Hepatocyte (in vitro differentiated cells): ENCODE data around the gene SLC25A48. TPM values are rescaled to one million over a fixed set of nuclear protein-coding genes. Genes with fewer than 3 reads are reported as not detected.

Experiments used
- DNase-seq: peaks from one replicate; pipeline ENCODE4 v3.0.0-alpha.2; 2016; ENCODE audit warnings: low spot score
- H2AFZ ChIP-seq: fragments of 200-600 bp; sonication (generic); 2 replicates; pipeline ENCODE4 v1.6.0; 2016; ENCODE audit warnings: antibody characterized with exemption, mild to moderate bottlenecking
- H3K27ac ChIP-seq: fragments of 200-600 bp; sonication (generic); 2 replicates; pipeline ENCODE4 v1.5.1; 2016; ENCODE audit warnings: mild to moderate bottlenecking
- H3K27me3 ChIP-seq: fragments of 200-600 bp; sonication (generic); 2 replicates; pipeline ENCODE4 v1.6.1; 2016
- H3K36me3 ChIP-seq: fragments of 200-600 bp; sonication (generic); replicated peaks from 2 replicates; pipeline ENCODE4 v1.5.1; 2016; ENCODE audit warnings: low read depth; ENCODE audit not compliant: insufficient read depth
- H3K4me1 ChIP-seq: fragments of 200-600 bp; sonication (generic); 2 replicates; pipeline ENCODE4 v1.5.1; 2016; ENCODE audit warnings: mild to moderate bottlenecking, moderate library complexity; ENCODE audit not compliant: insufficient read depth
- H3K4me2 ChIP-seq: fragments of 200-600 bp; sonication (generic); 2 replicates; pipeline ENCODE4 v1.6.0; 2016
- H3K4me3 ChIP-seq: fragments of 200-600 bp; sonication (generic); 2 replicates; pipeline ENCODE4 v1.5.1; 2016; ENCODE audit warnings: mild to moderate bottlenecking
- H3K79me2 ChIP-seq: fragments of 200-600 bp; sonication (generic); 2 replicates; pipeline ENCODE4 v1.6.0; 2017; ENCODE audit warnings: mild to moderate bottlenecking
- H3K9me2 ChIP-seq: fragments of 200-600 bp; sonication (generic); replicated peaks from 2 replicates; pipeline ENCODE4 v1.6.0; 2017; ENCODE audit warnings: mild to moderate bottlenecking; ENCODE audit not compliant: insufficient read depth
- H3K9me3 ChIP-seq: fragments of 200-600 bp; sonication (generic); 2 replicates; pipeline ENCODE4 v1.5.1; 2016; ENCODE audit warnings: low read depth, mild to moderate bottlenecking
- H4K20me1 ChIP-seq: fragments of 200-600 bp; sonication (generic); 2 replicates; pipeline ENCODE4 v1.6.0; 2016; ENCODE audit warnings: mild to moderate bottlenecking; ENCODE audit not compliant: insufficient read depth, poor library complexity, severe bottlenecking
- CTCF ChIP-seq: fragments of 200-600 bp; sonication (generic); IDR thresholded peaks from 2 replicates; pipeline ENCODE4 v1.5.1; 2016; ENCODE audit warnings: antibody characterized with exemption, mild to moderate bottlenecking; ENCODE audit not compliant: poor library complexity
- EZH2 ChIP-seq: fragments of 200-600 bp; sonication (generic); IDR thresholded peaks from 2 replicates; pipeline ENCODE4 v1.6.1; 2016; ENCODE audit warnings: antibody characterized with exemption, mild to moderate bottlenecking, borderline replicate concordance
- EZH2phosphoT487 ChIP-seq: fragments of 200-600 bp; sonication (generic); IDR thresholded peaks from one replicate; pipeline ENCODE4 v1.6.1; 2018; ENCODE audit warnings: antibody characterized with exemption, mild to moderate bottlenecking, low read depth, moderate library complexity; ENCODE audit not compliant: unreplicated experiment, severe bottlenecking
- WGBS: methylation state at CpG from one replicate; pipeline ENCODE4 v1.1.6; 2016; ENCODE audit warnings: low lambda C conversion rate; ENCODE audit errors: missing lambda C conversion rate; 5-methylcytosine and 5-hydroxymethylcytosine counted together
- polyA plus RNA-seq: library from polyadenylated mRNA; unstranded; fragments of >200 nt; fragmentation: Nextera tagmentation; extraction: Ambion mirVana; gene quantifications from 2 replicates; pipeline ENCODE4 v1.2.1, GENCODE V29; 2016
- total RNA-seq: library from RNA; depleted of rRNA; stranded (reverse); fragments of >200 nt; gene quantifications from 2 replicates; pipeline ENCODE4 v1.2.3, GENCODE V29; 2014

SLC25A48 gene
- total and polyA plus RNA-seq, 2 experiments from 2014 or later, result 0.79 to 1.0 TPM

DNA sequence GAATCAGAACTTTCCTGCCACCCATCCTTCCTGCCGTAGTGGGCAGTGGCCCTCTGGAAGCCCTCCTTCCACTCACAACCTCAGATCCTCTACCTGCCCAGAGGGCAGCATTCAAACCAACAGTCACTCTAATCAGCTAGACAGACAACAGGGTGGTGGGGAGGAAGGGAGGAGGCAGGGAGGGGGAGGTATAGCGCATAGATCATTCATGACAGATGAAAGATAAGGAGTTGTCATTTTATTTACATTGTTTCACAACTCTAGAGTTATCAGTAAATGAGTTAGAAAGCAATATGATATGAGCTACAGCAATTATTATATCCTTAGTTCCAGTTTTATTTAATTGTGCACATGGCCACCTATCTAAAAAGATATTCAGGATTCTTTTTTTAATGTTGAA, 60.3 kb downstream of the SLC25A48 start:
- TF ChIP-seq EZH2phosphoT487, result no peak
- no peaks in the 10 kb centered on the region for H4K20me1 ChIP-seq
- H3K9me2 ChIP-seq, result no peaks in the 10 kb centered on the region
- no peak overlapping the region for H3K4me2 ChIP-seq
- no peaks in the 10 kb centered on the region for H3K9me3 ChIP-seq
- no peaks in the 10 kb centered on the region for H3K79me2 ChIP-seq
- DNase-seq, result no peak
- no peaks in the 10 kb centered on the region for H3K4me1 ChIP-seq
- WGBS, result 36% methylated on average over 2 of the region's 2 CpGs
- H3K36me3 ChIP-seq, result no peaks in the 10 kb centered on the region
- H3K27me3 ChIP-seq, result peaks cover 24% of the 10 kb centered on the region
- no peak overlapping the region for H3K27ac ChIP-seq
- H3K4me3 ChIP-seq, result no peak overlapping the region
- no peak overlapping the region for H2AFZ ChIP-seq

DNA sequence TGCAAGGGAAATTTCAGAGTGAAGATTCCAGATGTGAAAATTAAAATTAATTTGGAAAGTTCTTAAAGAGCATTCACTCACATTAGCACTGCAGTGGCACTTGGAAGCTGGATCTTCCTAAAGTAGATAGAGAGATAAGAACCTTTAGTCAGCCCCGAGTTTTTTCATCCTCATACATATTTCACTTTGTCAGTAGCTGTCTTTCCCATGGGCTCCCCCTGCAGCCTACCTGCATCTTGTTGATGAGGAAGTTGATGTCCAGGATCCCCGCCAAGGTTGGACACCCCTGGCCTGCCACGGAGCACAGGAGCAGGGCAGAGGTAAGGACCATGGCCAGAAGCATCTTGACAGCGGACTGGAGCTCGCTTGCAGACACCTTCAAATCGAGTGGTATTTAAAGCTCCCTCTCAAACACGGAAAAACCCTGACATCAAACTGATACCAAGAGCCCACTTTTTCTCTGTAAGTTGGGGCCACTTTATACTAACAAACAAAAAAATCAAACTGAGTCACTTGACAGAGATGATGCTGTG, 61.1 kb downstream of the SLC25A48 start, which contains the start of gene IL9:
Gene IL9, minus strand, starts transcription at position 368 of the 533 bp plus-strand sequence. Its CDS starts 25 bp downstream, at position 343.
- no peaks in the 10 kb centered on the region for H3K4me1 ChIP-seq
- peaks cover 25% of the 10 kb centered on the region for H3K27me3 ChIP-seq
- no peaks in the 10 kb centered on the region for H4K20me1 ChIP-seq
- 55% methylated on average over 7 of the region's 7 CpGs for WGBS
- H3K4me2 ChIP-seq, result no peak within 1 kb of the TSS
- no peak within 1 kb of the TSS for H3K27ac ChIP-seq
- no peaks in the 10 kb centered on the region for H3K9me3 ChIP-seq
- H2AFZ ChIP-seq, result no peak within 1 kb of the TSS
- H3K4me3 ChIP-seq, result no peak within 1 kb of the TSS
- DNase-seq, result no peak
- H3K79me2 ChIP-seq, result no peaks in the 10 kb centered on the region
- no peak for TF ChIP-seq EZH2
- TF ChIP-seq EZH2phosphoT487, result no peak
- TF ChIP-seq CTCF, result no peak
- no peaks in the 10 kb centered on the region for H3K9me2 ChIP-seq
- no peaks in the 10 kb centered on the region for H3K36me3 ChIP-seq

DNA sequence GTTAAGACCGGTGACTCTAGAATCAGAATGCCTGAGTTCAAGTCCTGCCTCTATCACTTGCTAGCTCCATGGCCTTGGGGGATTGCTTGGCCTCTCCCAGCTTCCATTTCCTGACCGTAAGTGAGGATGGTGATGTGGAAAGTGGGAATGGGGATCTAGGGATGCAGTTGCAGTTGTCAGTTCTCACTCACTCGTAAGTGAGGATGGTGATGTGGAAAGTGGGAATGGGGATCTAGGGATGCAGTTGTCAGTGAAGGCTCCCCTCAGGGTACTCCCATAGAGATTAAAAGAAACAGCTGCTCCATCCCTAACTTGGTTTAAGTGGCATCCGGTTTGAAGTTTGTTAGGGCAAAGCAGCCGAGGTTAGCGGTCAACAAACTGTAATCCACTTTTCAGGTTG, 64.2 kb downstream of the SLC25A48 start:
- Histone ChIP-seq H3K9me3 (no peaks in the 10 kb centered on the region), H3K27me3 (peaks cover 37% of the 10 kb centered on the region)

GRCh38 chr5:135900276-135900675, 65.8 kb downstream of the SLC25A48 start:
- H3K27me3 ChIP-seq, result peaks cover 36% of the 10 kb centered on the region
- no peaks in the 10 kb centered on the region for H3K4me1 ChIP-seq
- H2AFZ ChIP-seq, result no peak overlapping the region
- H3K4me3 ChIP-seq, result no peak overlapping the region
- no peaks in the 10 kb centered on the region for H4K20me1 ChIP-seq
- WGBS, result 59% methylated on average over 3 of the region's 3 CpGs
- no peaks in the 10 kb centered on the region for H3K9me2 ChIP-seq
- TF ChIP-seq CTCF, result no peak
- TF ChIP-seq EZH2phosphoT487, result no peak
- no peak for TF ChIP-seq EZH2
- no peaks in the 10 kb centered on the region for H3K79me2 ChIP-seq
- H3K27ac ChIP-seq, result no peak overlapping the region
- H3K36me3 ChIP-seq, result no peaks in the 10 kb centered on the region
- H3K4me2 ChIP-seq, result no peak overlapping the region
- no peak for DNase-seq
- no peaks in the 10 kb centered on the region for H3K9me3 ChIP-seq

More for the DNA sequence above, 64.2 kb downstream of the SLC25A48 start:
- Histone ChIP-seq H3K36me3 (no peaks in the 10 kb centered on the region), H3K9me2 (no peaks in the 10 kb centered on the region), H3K27ac (no peak overlapping the region), H4K20me1 (no peaks in the 10 kb centered on the region), H3K79me2 (no peaks in the 10 kb centered on the region), H2AFZ (no peak overlapping the region), H3K4me2 (no peak overlapping the region), H3K4me1 (no peaks in the 10 kb centered on the region), H3K4me3 (no peak overlapping the region)
- no peak for DNase-seq
- TF ChIP-seq EZH2phosphoT487, result no peak
- no peak for TF ChIP-seq CTCF
- TF ChIP-seq EZH2, result no peak
- 77% methylated on average over 6 of the region's 6 CpGs for WGBS
